ENCODE results near the gene DNAJC1.

Gene DNAJC1

GRCh38 chr10:21744223-21744622 is 259.3 kb downstream of the DNAJC1 start:
- ATAC-seq (no peak), DNase-seq (ENCODE audit: low spot score in 2 of 2) (no peak)
- Mint-ChIP-seq H3K9me3 (no peaks in the 10 kb centered on the region), H3K27ac (no peak overlapping the region), H3K4me3 (no peak overlapping the region), H3K36me3 (peaks cover 73% of the 10 kb centered on the region), H3K4me1 (peaks cover 26% of the 10 kb centered on the region)

- ATAC-seq (no peak), DNase-seq (ENCODE audit: low spot score in 2 of 2) (no peak)
- Mint-ChIP-seq H3K4me1 (peaks cover 30% of the 10 kb centered on the region), H3K36me3 (peaks cover 80% of the 10 kb centered on the region), H3K27ac (no peak overlapping the region), H3K9me3 (no peaks in the 10 kb centered on the region), H3K4me3 (no peak overlapping the region)
These were observed 260.7 kb downstream of the DNAJC1 start for GRCh38 chr10:21742740-21743412.

- Mint-ChIP-seq H3K36me3 (peaks cover 90% of the 10 kb centered on the region), H3K4me3 (no peak overlapping the region), H3K27ac (peak overlapping the region; percentile 71), H3K4me1 (peaks cover 28% of the 10 kb centered on the region), H3K9me3 (no peaks in the 10 kb centered on the region)
- peak; percentile 75 for ATAC-seq
- DNase-seq (ENCODE audit: low spot score in 2 of 2): no peak
These were observed 262.5 kb downstream of the DNAJC1 start for GRCh38 chr10:21740989-21741388.

- peaks cover 86% of the 10 kb centered on the region for H3K36me3 Mint-ChIP-seq
These were observed 266.4 kb downstream of the DNAJC1 start for GRCh38 chr10:21737106-21737505.

GRCh38 chr10:21733710-21734109 is 269.8 kb downstream of the DNAJC1 start:
- DNase-seq (ENCODE audit: low spot score in 2 of 2) (no peak), ATAC-seq (no peak)
- Mint-ChIP-seq H3K9me3 (no peaks in the 10 kb centered on the region), H3K27ac (no peak overlapping the region), H3K4me3 (no peak overlapping the region), H3K36me3 (peaks cover 77% of the 10 kb centered on the region), H3K4me1 (peaks cover 20% of the 10 kb centered on the region)

More at GRCh38 chr10:21737106-21737505, 266.4 kb downstream of the DNAJC1 start:
- ATAC-seq (no peak), DNase-seq (ENCODE audit: low spot score in 2 of 2) (no peak)
- H3K9me3 Mint-ChIP-seq: no peaks in the 10 kb centered on the region
- H3K27ac Mint-ChIP-seq: peak overlapping the region; percentile 58
- H3K4me1 Mint-ChIP-seq: peaks cover 34% of the 10 kb centered on the region
- no peak overlapping the region for H3K4me3 Mint-ChIP-seq

GRCh38 chr10:21732067-21732772 is 271.3 kb downstream of the DNAJC1 start:
- no peak overlapping the region for H3K4me3 Mint-ChIP-seq
- H3K27ac Mint-ChIP-seq: no peak overlapping the region
- H3K36me3 Mint-ChIP-seq: peaks cover 84% of the 10 kb centered on the region
- peaks cover 18% of the 10 kb centered on the region for H3K4me1 Mint-ChIP-seq
- ATAC-seq (peak; percentile 75), DNase-seq (ENCODE audit: low spot score in 2 of 2) (no peak)
- no peaks in the 10 kb centered on the region for H3K9me3 Mint-ChIP-seq

GRCh38 chr10:21728618-21729017 is 274.9 kb downstream of the DNAJC1 start:
- Mint-ChIP-seq H3K4me1 (peaks cover 7% of the 10 kb centered on the region), H3K27ac (no peak overlapping the region), H3K4me3 (no peak overlapping the region), H3K36me3 (peaks cover 69% of the 10 kb centered on the region), H3K9me3 (no peaks in the 10 kb centered on the region)
- ATAC-seq: no peak
- no peak for DNase-seq (ENCODE audit: low spot score in 2 of 2)

GRCh38 chr10:21727452-21728168 is 275.9 kb downstream of the DNAJC1 start:
- Mint-ChIP-seq H3K27ac (peak overlapping the region; percentile 69), H3K36me3 (peaks cover 59% of the 10 kb centered on the region), H3K4me1 (peaks cover 7% of the 10 kb centered on the region), H3K9me3 (no peaks in the 10 kb centered on the region), H3K4me3 (no peak overlapping the region)
- ATAC-seq: peak; percentile 62
- no peak for DNase-seq (ENCODE audit: low spot score in 2 of 2)

- no peaks in the 10 kb centered on the region for H3K9me3 Mint-ChIP-seq
- peaks cover 7% of the 10 kb centered on the region for H3K4me1 Mint-ChIP-seq
- H3K27ac Mint-ChIP-seq: no peak overlapping the region
- H3K4me3 Mint-ChIP-seq: no peak overlapping the region
- H3K36me3 Mint-ChIP-seq: peaks cover 50% of the 10 kb centered on the region
- no peak for ATAC-seq
- DNase-seq (ENCODE audit: low spot score in 2 of 2): no peak
These were observed 276.8 kb downstream of the DNAJC1 start for GRCh38 chr10:21726601-21727225.

GRCh38 chr10:21724687-21725367 is 278.7 kb downstream of the DNAJC1 start:
- Mint-ChIP-seq H3K27ac (no peak overlapping the region), H3K36me3 (peaks cover 37% of the 10 kb centered on the region), H3K9me3 (no peaks in the 10 kb centered on the region), H3K4me1 (peaks cover 7% of the 10 kb centered on the region), H3K4me3 (no peak overlapping the region)
- ATAC-seq (peak; percentile 76), DNase-seq (ENCODE audit: low spot score in 2 of 2) (peak in 1 of 2 donors; percentile 69)

GRCh38 chr10:21724020-21724589 is 279.4 kb downstream of the DNAJC1 start:
- DNase-seq (ENCODE audit: low spot score in 2 of 2) (no peak), ATAC-seq (no peak)
- Mint-ChIP-seq H3K27ac (no peak overlapping the region), H3K4me3 (no peak overlapping the region), H3K9me3 (no peaks in the 10 kb centered on the region), H3K36me3 (peaks cover 36% of the 10 kb centered on the region), H3K4me1 (peaks cover 7% of the 10 kb centered on the region)

- peaks cover 13% of the 10 kb centered on the region for H3K4me1 Mint-ChIP-seq
- H3K27ac Mint-ChIP-seq: no peak overlapping the region
- H3K4me3 Mint-ChIP-seq: no peak overlapping the region
- H3K36me3 Mint-ChIP-seq: peaks cover 36% of the 10 kb centered on the region
- DNase-seq (ENCODE audit: low spot score in 2 of 2) (no peak), ATAC-seq (no peak)
- H3K9me3 Mint-ChIP-seq: no peaks in the 10 kb centered on the region
These were observed 281.3 kb downstream of the DNAJC1 start for GRCh38 chr10:21722209-21722608.

- no peak for ATAC-seq
- no peak overlapping the region for H3K27ac Mint-ChIP-seq
- no peaks in the 10 kb centered on the region for H3K9me3 Mint-ChIP-seq
- peaks cover 36% of the 10 kb centered on the region for H3K36me3 Mint-ChIP-seq
- H3K4me3 Mint-ChIP-seq: no peak overlapping the region
- peaks cover 13% of the 10 kb centered on the region for H3K4me1 Mint-ChIP-seq
- DNase-seq (ENCODE audit: low spot score in 2 of 2): no peak
These were observed 282.4 kb downstream of the DNAJC1 start for GRCh38 chr10:21721000-21721665.

- Mint-ChIP-seq H3K36me3 (peaks cover 42% of the 10 kb centered on the region), H3K9me3 (no peaks in the 10 kb centered on the region), H3K27ac (no peak overlapping the region), H3K4me1 (peaks cover 13% of the 10 kb centered on the region), H3K4me3 (no peak overlapping the region)
- ATAC-seq (no peak), DNase-seq (ENCODE audit: low spot score in 2 of 2) (no peak)
These were observed 283.4 kb downstream of the DNAJC1 start for GRCh38 chr10:21720090-21720489.
